Transverse colon (tissue), 4 donors: ENCODE results near the gene CECR2. TPM values are rescaled to one million over a fixed set of nuclear protein-coding genes. Genes with fewer than 3 reads are reported as not detected.

Experiments
- DNase-seq: peaks from one replicate; pipeline ENCODE4 v3.0.0-alpha.2; 2019
- H3K27ac ChIP-seq, 4 donors: fragments of 200-600 bp; sonication (generic); 2 replicates each; pipeline ENCODE4 v1.5.1; 2016 to 2018; ENCODE audit warnings: inconsistent platforms in 4 of 4
- H3K27me3 ChIP-seq: fragments of 200-600 bp; sonication (generic); 2 replicates; pipeline ENCODE4 v1.5.1; 2017; ENCODE audit warnings: inconsistent platforms
- H3K36me3 ChIP-seq, 4 donors: fragments of 200-600 bp; sonication (generic); 2 replicates each; pipeline ENCODE4 v1.5.1; 2017 to 2019; ENCODE audit warnings: inconsistent platforms in 4 of 4
- H3K4me1 ChIP-seq, 4 donors: fragments of 200-600 bp; sonication (generic); 2 replicates each; pipeline ENCODE4 v1.5.1; 2017 to 2020; ENCODE audit warnings: inconsistent platforms in 4 of 4
- H3K4me3 ChIP-seq, 4 donors: fragments of 200-600 bp; sonication (generic); 1 replicate in 1 of 4; 2 replicates in 3 of 4; pipeline versions ENCODE4 v1.5.1 to v1.6.1; 2017 to 2019; ENCODE audit warnings: inconsistent platforms in 4 of 4
- H3K9me3 ChIP-seq, 2 donors: fragments of 200-600 bp; sonication (generic); 2 replicates each; pipeline ENCODE4 v1.5.1; 2017 to 2019; ENCODE audit warnings: inconsistent platforms in 2 of 2
- CTCF ChIP-seq, 5 experiments: fragments of 200-600 bp in 3 of 5; fragments of 450-650 bp in 2 of 5; sonication (generic) in 3 of 5; IDR thresholded peaks; 1 replicate in 2 of 5; 2 replicates in 3 of 5; pipeline ENCODE4 v1.5.1; 2016 to 2017; ENCODE audit warnings: antibody characterized with exemption in 5 of 5, inconsistent platforms in 3 of 5, mild to moderate bottlenecking in 2 of 5, moderate library complexity in 1 of 5
- EP300 ChIP-seq: sonication (generic); formaldehyde crosslinking; IDR thresholded peaks from one replicate; pipeline ENCODE4 v1.6.1; 2017; ENCODE audit warnings: antibody characterized with exemption, low read depth
- POLR2A ChIP-seq: fragments of 450-650 bp; IDR thresholded peaks from one replicate; pipeline ENCODE4 v1.6.1; 2016; ENCODE audit warnings: antibody characterized with exemption, mild to moderate bottlenecking, moderate library complexity
- POLR2AphosphoS5 ChIP-seq, 3 donors: sonication (generic); formaldehyde crosslinking; IDR thresholded peaks; one replicate each; pipeline ENCODE4 v1.6.1; 2016; ENCODE audit warnings: antibody characterized with exemption in 3 of 3
- WGBS, 2 donors: methylation state at CpG; one replicate each; pipeline ENCODE4 v1.1.5; 2018; ENCODE audit warnings: low coverage in 1 of 2; 5-methylcytosine and 5-hydroxymethylcytosine counted together
- in situ Hi-C, 4 donors: fragments of 200-750 bp; cut with MboI; loops; one replicate each; pipeline versions ENCODE4 v1.15.0 to v1.15.1; 2017; ENCODE audit warnings: low sequenced_read_pairs in 3 of 4, low pct_ligation_motif_present in 1 of 4, low pct_unique_long_range_greater_than_20kb in 1 of 4
- intact Hi-C: fragments of 100-400 bp; cut with DNase I; formaldehyde crosslinking; loops from one replicate; pipeline ENCODE4 v1.15.1; 2023; ENCODE audit warnings: low total_unique reads
- total RNA-seq, 4 donors: library from RNA; depleted of rRNA; stranded (reverse); fragments of >200 nt; gene quantifications; one replicate each; pipeline ENCODE4 v1.1.0, GENCODE V29; 2016

Gene CECR2
- total RNA-seq, 4 donors from 2014 or later = 0.14 to 0.64 (median 0.60) TPM; not detected in 1

DNA sequence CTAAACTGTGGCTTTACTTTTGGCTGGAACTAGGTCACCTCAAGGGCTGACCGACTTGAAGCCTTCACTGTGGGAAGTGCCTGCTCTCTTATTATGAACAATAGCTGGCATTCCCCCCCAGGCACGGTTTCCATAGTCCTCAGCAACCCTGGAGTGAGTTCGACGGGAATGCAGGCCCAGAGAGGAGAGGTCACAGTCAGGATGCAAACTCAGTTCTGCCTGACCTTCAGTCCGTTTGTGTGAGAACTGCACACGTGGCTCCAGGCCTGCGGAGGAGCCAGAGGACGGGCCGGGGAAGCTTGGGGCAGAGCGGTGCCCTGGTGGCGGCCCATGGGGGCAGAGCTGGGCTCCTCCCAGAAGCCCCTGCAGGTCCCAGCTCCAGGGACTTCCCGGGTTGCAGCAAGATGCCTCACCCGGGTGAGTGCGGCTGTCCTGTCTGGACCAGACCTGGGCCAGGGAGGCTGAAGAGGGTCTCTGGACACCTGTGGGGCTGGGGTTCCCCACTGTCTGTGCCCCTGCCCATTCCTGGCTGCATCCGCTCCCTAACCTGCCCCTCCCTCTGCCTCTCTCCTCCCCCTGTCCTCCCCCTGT lies 211.3 kb downstream of the CECR2 start:
- no peak for DNase-seq
- intact Hi-C loops = no loop called here

DNA sequence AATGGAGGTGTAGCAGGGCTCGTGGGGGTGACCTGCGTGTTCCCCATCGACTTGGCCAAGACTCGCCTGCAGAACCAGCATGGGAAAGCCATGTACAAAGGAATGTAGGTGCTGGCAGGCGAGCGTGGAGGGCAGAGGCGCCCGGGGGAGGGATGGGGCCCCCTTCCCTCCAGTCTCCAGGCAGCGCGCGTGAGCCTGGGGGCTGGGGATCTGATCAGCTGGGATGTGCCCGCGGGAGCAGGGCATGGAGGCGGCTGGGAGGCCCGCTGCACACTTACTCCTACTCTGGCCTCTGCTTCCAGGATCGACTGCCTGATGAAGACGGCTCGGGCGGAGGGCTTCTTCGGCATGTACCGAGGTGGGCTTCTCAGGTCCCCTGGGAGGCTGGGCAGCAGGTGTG lies 211.8 kb downstream of the CECR2 start:
- peaks cover 0 to 4% (median 0%) of the 10 kb centered on the region in 4 donors for H3K4me1 ChIP-seq
- no peaks in the 10 kb centered on the region for H3K9me3 ChIP-seq
- no peak overlapping the region for H3K4me3 ChIP-seq
- intact Hi-C loops = no loop called here
- no peak for DNase-seq
- H3K27me3 ChIP-seq = no peaks in the 10 kb centered on the region
- WGBS, 2 donors = 73% methylated on average over 20 of the region's 21 CpGs; no CpG with 5 or more reads in 1 of the 2 donors
- no peaks in the 10 kb centered on the region for H3K36me3 ChIP-seq
- TF ChIP-seq POLR2AphosphoS5 (IDR thresholded peaks at IDR 0.05) (no peak), CTCF (IDR thresholded peaks at IDR 0.05) (no peak)
- H3K27ac ChIP-seq = no peak overlapping the region
- in situ Hi-C loops = no loop called here

More for the DNA sequence above, 211.3 kb downstream of the CECR2 start:
- TF ChIP-seq POLR2AphosphoS5 (IDR thresholded peaks at IDR 0.05) (no peak), POLR2A (no peak), CTCF (IDR thresholded peaks at IDR 0.05) (no peak), EP300 (no peak)
- peaks cover 0 to 4% (median 0%) of the 10 kb centered on the region in 4 donors for H3K4me1 ChIP-seq
- in situ Hi-C loops = no loop called here
- no peaks in the 10 kb centered on the region for H3K36me3 ChIP-seq
- no peaks in the 10 kb centered on the region for H3K9me3 ChIP-seq
- H3K27me3 ChIP-seq = no peaks in the 10 kb centered on the region
- no peak overlapping the region for H3K4me3 ChIP-seq
- 71% methylated on average over 15 of the region's 15 CpGs; no CpG with 5 or more reads in 1 of the 2 donors for WGBS, 2 donors
- no peak overlapping the region for H3K27ac ChIP-seq

DNA sequence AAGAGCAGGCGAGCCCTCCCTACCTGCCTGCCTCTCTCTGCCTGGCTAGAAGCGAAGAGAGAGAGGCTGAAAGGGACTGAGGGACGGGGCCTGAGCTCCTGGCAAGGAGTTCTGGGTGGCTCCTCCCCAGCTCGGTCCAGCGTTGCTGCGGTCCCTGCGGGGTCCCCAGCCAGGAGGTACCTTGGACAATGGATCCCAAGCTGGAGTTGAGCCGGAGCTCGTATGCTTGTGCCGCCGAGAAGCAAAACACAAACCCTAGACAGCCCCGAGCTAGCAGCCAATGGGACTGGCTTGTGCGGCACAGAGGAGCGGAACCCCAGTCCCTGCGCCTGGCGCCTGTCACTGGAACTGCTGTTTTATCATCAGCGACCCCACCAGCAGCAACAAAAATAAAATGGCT lies 212.4 kb downstream of the CECR2 start:
- H3K27ac ChIP-seq = no peak overlapping the region
- WGBS, 2 donors = 83 to 93% methylated on average over 3 to 17 of the region's 17 CpGs
- in situ Hi-C loops (no loop called here), intact Hi-C loops (no loop called here)
- no peaks in the 10 kb centered on the region for H3K36me3 ChIP-seq
- H3K9me3 ChIP-seq = no peaks in the 10 kb centered on the region
- no peaks in the 10 kb centered on the region for H3K27me3 ChIP-seq
- H3K4me1 ChIP-seq = peaks cover 0 to 4% (median 0%) of the 10 kb centered on the region in 4 donors
- DNase-seq = no peak
- H3K4me3 ChIP-seq = no peak overlapping the region
- TF ChIP-seq POLR2A = no peak
- no peak for TF ChIP-seq EP300
- TF ChIP-seq CTCF (IDR thresholded peaks at IDR 0.05) = no peak
- TF ChIP-seq POLR2AphosphoS5 (IDR thresholded peaks at IDR 0.05) = no peak

DNA sequence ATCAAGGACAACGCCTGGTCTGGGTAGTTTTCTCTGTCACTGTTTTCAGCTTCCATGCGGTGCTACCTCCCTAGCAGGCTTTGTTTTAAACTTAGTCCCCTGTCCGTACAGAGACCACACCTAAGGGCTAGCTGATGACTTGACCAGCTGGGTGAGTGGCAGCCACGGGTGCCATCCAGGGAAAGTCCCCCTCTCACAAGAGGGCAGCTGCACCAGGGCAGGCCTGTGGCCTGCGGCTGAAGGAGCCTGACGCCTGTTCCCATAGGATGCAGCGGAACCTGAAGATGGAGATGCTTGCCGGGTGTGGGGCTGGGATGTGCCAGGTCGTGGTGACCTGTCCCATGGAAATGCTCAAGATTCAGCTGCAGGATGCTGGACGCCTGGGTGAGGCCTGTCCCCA lies 213.9 kb downstream of the CECR2 start:
- H3K27me3 ChIP-seq = no peaks in the 10 kb centered on the region
- peaks cover 0 to under 1% (median 0%) of the 10 kb centered on the region in 4 donors for H3K4me1 ChIP-seq
- intact Hi-C loops (no loop called here), in situ Hi-C loops (no loop called here)
- H3K36me3 ChIP-seq = no peaks in the 10 kb centered on the region
- 86% methylated on average over 8 of the region's 10 CpGs; no CpG with 5 or more reads in 1 of the 2 donors for WGBS, 2 donors
- H3K27ac ChIP-seq = no peak overlapping the region
- DNase-seq = no peak
- H3K4me3 ChIP-seq = no peak overlapping the region
- TF ChIP-seq EP300 (no peak), CTCF (IDR thresholded peaks at IDR 0.05) (no peak), POLR2A (no peak), POLR2AphosphoS5 (IDR thresholded peaks at IDR 0.05) (no peak)
- no peaks in the 10 kb centered on the region for H3K9me3 ChIP-seq
